HL-60 (cell line): ENCODE data around the gene HOXB3.

Experiments
- DNase-seq, 2 experiments: peaks; one replicate each; pipeline ENCODE4 v3.0.0-alpha.2; 2010 to 2020; ENCODE audit warnings: low read depth in 1 of 2, low spot score in 1 of 2
- H3K27ac ChIP-seq: fragments of 250-450 bp; sonication (Bioruptor Pico); replicated peaks from 2 replicates; pipeline ENCODE4 v1.5.1; 2020; ENCODE audit warnings: mild to moderate bottlenecking, moderate library complexity
- H3K27me3 ChIP-seq: fragments of 250-450 bp; sonication (Bioruptor Pico); 2 replicates; pipeline ENCODE4 v1.5.1; 2021; ENCODE audit warnings: mild to moderate bottlenecking, moderate library complexity; ENCODE audit not compliant: insufficient read depth, poor library complexity, severe bottlenecking
- H3K4me3 ChIP-seq: replicated peaks from 2 replicates; pipeline ENCODE4 v1.5.1; 2011; ENCODE audit warnings: mild to moderate bottlenecking, control low read depth, low read length; ENCODE audit not compliant: insufficient read depth
- CTCF ChIP-seq: IDR thresholded peaks from one replicate; pipeline ENCODE4 v1.5.1; 2011; ENCODE audit warnings: low read length, control low read depth, inconsistent platforms; ENCODE audit not compliant: insufficient read depth
- GABPA ChIP-seq: IDR thresholded peaks from 2 replicates; pipeline ENCODE4 v1.6.1; 2012; ENCODE audit warnings: low read depth
- POLR2AphosphoS5 ChIP-seq: IDR thresholded peaks from 2 replicates; pipeline ENCODE4 v1.6.1; 2012; ENCODE audit warnings: low read depth
- SPI1 ChIP-seq: IDR thresholded peaks from 2 replicates; pipeline ENCODE4 v1.6.1; 2012; ENCODE audit warnings: low read depth, mild to moderate bottlenecking, borderline replicate concordance
- TF ChIP-seq, protein P1 (sequence below): IDR thresholded peaks from 2 replicates; pipeline ENCODE4 v1.6.1; 2012; ENCODE audit warnings: low read depth; ENCODE audit not compliant: insufficient replicate concordance

Gene HOXB3

GRCh38 chr17:48528936-48529682 is 60.9 kb downstream of the HOXB3 start:
- H3K27ac ChIP-seq = no peak overlapping the region
- peaks cover 27% of the 10 kb centered on the region for H3K27me3 ChIP-seq
- no peak overlapping the region for H3K4me3 ChIP-seq
- DNase-seq = no peak
- TF ChIP-seq GABPA (no peak), CTCF (no peak), POLR2AphosphoS5 (no peak), SPI1 (no peak)
- TF ChIP-seq, protein P1, sequence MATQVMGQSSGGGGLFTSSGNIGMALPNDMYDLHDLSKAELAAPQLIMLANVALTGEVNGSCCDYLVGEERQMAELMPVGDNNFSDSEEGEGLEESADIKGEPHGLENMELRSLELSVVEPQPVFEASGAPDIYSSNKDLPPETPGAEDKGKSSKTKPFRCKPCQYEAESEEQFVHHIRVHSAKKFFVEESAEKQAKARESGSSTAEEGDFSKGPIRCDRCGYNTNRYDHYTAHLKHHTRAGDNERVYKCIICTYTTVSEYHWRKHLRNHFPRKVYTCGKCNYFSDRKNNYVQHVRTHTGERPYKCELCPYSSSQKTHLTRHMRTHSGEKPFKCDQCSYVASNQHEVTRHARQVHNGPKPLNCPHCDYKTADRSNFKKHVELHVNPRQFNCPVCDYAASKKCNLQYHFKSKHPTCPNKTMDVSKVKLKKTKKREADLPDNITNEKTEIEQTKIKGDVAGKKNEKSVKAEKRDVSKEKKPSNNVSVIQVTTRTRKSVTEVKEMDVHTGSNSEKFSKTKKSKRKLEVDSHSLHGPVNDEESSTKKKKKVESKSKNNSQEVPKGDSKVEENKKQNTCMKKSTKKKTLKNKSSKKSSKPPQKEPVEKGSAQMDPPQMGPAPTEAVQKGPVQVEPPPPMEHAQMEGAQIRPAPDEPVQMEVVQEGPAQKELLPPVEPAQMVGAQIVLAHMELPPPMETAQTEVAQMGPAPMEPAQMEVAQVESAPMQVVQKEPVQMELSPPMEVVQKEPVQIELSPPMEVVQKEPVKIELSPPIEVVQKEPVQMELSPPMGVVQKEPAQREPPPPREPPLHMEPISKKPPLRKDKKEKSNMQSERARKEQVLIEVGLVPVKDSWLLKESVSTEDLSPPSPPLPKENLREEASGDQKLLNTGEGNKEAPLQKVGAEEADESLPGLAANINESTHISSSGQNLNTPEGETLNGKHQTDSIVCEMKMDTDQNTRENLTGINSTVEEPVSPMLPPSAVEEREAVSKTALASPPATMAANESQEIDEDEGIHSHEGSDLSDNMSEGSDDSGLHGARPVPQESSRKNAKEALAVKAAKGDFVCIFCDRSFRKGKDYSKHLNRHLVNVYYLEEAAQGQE = no peak

DNA sequence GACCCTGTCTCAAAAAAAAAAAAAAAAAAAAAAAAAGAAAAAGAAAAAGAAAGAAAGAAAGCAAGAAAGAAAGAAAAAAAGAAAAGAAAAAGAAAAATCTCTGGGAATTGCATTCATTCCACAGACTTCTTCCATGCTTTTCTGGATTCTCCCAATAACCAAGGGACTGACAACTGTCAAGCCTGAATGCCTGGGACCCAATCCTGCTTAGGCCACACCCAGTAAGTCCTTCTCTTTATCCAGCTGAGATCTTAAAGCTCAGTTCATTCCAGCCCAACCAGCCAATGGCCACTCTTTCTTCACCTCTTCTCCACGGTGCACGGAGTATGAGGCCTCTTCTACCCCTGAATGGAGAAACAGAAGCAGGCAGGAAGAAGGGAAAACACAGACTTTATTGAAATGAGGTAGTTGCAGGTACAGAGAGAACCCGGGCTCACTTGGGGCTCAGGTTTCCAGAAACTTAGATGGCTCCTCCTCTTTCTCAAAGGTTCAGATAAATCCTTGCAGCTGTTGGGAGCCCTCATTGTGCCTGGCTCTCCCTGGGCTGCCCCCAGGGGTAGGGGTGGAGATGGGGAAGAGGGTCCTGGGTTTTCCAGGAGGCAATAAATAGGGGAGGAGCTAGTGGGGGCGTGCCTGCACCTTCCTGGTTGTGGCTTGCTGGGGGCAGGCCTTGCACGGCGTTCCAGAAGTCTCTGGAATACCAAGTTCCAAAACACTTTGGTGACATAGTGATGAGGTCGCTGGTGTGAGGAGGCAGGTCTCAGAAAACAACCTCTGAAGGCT is 61.7 kb downstream of the HOXB3 start:
- Histone ChIP-seq H3K4me3 (no peak overlapping the region), H3K27ac (no peak overlapping the region), H3K27me3 (peaks cover 27% of the 10 kb centered on the region)
- TF ChIP-seq GABPA (no peak), CTCF (no peak), POLR2AphosphoS5 (no peak), SPI1 (no peak)
- TF ChIP-seq, protein P1 = no peak
- DNase-seq = no peak

DNA sequence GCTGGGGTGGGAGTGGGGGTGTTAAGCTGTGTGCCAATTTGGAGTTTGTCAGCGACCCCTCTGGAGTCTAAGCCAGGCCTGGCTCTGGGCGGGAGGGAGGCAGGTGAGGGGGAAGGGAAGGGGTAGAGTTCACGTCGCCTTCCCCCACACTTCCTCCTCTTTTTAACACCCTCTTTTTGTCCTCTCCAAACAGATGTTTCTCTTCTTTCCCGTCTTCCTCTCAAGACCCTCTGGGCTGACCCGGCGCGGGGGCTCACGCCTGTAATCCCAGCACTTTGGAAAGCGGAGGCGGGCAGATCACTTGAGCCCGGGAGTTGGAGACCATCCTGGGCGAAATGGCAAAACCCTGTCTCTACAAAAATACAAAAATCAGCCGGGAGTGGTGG is 62.5 kb downstream of the HOXB3 start:
- TF ChIP-seq GABPA (no peak), CTCF (no peak), SPI1 (no peak), POLR2AphosphoS5 (no peak)
- TF ChIP-seq, protein P1 = no peak
- no peak for DNase-seq
- Histone ChIP-seq H3K4me3 (no peak overlapping the region), H3K27me3 (peaks cover 30% of the 10 kb centered on the region), H3K27ac (no peak overlapping the region)
